Stimulated activated naive CD4-positive, alpha-beta T cell (primary cell): ENCODE data around the gene PKNOX2.

Source experiments
- DNase-seq, 6 experiments: peaks; one replicate each; lab custom pipeline; 2025; lab: John Stamatoyannopoulos, UW

PKNOX2 gene

DNA sequence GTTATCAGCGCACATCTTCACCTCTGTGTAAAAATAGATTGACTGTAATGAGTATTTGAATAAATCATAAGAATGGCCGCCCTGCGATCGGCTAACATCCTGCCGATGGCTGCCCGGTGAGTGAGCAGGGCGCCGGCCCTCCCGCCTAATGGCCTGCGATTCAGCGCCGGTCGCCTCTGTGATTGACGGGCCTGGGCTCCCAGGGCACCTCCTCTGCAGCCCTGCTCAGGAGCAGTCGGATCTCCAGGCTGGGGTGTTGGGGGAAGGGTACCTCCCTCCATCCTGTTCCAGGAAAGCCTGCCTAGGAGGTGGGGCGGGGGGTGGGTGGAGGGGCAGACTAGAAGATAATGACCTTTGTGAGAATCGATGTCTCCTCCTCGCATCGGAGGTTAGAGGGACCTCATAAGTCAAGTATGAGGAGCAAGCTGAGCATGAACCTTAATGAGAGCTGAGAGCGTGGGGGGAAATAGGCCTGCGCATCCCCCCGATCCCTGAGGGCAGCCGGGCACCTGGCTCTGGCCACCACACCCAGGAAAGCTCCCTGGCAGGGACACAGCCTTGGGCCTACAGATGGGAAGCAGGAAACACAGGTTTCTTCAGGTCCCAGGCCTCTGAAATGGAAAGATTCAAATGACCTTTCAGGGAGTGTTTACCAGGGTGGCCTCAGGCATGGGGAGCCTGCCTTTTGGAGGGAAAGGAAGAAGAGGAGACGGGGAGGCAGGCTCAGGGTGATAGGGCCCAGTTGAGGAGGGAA lies 71.7 kb downstream of the PKNOX2 start:
- DNase-seq = no peak

DNA sequence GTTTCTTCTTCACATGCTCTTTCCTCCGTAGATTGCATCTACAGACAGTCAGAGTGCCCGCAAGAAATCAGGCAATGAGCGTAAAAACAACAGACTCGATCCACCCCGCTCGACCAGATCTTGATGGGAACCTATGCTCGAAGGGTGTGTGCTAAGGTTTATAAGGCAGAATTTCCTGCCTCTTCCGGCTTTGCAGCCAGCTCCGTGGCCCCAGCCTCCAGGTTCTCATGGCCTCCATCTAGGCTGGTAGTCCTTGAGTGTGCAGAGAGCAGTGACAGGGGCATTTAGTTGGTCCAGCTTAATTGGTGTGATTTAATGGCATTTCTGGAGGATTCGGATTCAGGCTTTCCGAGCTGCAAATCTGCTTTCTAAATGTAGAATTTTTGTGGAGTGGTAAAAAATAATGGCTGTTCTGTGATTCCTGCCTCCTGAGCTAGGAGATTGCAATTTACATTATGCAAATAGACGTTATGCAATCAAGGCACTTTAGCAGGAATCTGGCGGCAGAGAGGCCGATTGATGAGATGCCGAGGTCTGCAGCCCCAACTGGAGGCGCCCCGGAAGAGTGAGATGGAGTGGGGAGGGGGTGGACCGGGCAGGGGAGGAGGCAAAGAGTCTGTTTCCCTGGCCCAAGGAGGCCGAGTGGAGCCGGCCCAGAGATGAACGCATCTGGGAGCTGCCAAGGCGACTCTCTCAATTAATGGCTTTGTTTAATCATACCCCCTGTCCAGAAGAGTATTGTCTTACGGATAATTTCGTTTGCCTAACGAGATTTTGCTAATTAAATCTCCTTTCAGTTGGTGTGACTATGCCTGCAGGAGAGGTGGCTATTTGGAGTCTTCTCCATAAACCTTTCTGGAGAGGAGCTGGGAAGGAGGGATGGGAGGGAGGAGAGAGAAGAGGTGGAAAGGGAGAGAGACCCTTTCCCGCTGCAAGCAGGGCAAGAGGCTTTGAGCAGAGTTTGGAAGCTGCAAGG lies 75.3 kb downstream of the PKNOX2 start:
- DNase-seq = no peak

DNA sequence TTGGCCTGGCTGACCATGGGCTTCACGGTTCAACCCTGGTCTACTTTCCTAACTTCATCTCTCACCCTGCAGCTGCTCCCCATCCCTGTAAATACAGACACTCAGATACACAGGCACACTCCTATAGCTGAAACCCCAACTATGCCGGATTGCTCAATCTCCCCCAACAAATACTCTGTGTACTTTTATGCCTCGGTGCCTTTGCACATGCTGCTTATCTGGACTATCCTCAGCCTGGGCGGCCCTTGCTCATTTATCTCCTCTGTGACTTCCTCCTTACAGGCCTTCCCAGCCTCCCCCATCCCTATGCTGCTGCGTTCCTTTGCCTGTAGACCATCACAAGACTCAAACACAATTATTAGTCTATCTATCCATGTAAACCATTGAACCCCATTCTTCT lies 76.6 kb downstream of the PKNOX2 start:
- no peak for DNase-seq

DNA sequence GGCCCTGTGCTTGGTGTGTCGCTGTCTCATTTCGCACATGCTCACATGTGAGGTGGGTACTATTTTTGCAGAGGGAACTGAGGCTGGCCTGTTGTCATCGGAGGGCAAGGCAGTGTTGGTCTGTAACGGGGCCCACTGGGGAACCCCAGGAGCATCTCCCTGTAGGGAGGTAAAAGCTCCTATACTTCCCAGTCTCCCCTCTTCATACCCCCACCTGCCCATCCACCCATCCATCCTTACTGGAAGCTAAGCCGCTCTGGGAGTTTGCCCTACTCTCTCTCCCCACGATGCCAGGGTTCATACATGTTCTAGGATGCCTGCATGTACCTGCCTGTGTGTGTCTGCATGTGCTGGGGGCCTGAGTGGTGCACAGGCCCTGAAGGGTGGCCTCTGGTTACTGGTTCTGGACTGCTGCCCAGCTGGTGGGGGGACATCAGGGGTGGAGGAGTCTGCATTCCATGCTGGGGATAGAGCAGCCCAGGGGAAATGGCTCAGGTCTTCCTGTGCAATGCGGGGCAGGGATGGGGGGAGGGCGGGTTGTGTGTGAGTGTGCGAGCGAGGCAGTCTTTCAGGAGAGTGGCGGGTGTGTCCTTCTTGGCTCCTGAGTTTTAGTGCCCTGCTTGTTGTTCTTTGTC lies 77.7 kb downstream of the PKNOX2 start:
- no peak for DNase-seq

DNA sequence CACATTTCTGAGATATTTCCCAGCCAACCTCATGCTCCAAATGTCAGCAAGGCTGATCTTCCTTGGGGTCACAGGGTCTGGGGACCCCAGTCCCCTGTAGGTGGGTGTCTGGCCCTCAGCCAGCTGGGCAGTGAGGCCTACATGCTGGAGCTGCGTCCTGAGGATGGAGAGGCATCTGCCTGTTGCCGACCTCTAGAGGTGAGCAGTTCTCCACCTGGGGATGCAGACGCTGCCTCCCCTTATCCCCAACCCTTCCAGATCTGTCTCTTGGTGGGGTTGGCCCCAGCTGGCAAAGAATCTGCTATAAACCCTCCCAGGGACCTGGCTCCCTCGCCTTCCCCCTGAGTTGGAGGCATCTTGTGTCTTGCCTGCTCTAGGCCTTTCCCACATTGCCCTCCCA lies 79.6 kb downstream of the PKNOX2 start:
- no peak for DNase-seq

DNA sequence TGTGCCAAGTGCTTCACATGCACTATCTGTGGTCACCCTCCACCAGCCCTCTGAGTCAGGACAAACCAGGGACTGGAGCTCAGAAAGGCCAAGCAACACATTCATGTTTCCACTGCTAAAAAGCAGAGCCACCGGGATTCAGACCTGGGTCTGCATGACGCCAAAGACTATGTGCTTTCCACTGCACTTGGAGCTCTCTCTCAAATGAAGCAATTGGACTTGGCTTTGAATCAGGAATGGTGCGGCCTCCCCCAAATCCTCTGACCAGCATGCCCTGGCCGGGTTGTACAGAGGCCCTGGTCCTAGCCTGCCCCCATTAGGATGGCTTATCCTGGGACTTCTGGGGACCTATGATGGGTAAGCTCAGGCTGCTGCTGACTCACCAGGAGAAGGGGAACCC lies 80.7 kb downstream of the PKNOX2 start:
- no peak for DNase-seq

DNA sequence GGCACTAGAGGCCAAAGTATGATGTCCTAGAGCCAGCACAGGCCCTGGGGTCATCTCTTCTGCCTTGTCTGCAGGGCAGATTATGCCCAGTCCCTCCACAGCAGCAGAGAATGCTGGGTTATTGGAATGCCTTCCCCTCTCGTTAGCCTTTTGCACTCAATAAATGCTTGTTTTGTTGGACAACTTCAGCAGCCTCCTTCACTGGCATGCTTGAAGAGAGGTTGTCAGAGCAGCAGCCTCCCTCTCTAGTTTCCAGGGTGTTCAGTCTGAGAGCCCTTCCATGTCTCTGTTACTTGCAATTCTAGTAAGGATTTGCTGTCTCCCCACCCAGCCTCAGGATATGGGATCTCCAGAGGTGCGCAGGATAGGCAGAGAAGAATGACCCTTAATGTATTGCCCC lies 82.9 kb downstream of the PKNOX2 start:
- no peak for DNase-seq

DNA sequence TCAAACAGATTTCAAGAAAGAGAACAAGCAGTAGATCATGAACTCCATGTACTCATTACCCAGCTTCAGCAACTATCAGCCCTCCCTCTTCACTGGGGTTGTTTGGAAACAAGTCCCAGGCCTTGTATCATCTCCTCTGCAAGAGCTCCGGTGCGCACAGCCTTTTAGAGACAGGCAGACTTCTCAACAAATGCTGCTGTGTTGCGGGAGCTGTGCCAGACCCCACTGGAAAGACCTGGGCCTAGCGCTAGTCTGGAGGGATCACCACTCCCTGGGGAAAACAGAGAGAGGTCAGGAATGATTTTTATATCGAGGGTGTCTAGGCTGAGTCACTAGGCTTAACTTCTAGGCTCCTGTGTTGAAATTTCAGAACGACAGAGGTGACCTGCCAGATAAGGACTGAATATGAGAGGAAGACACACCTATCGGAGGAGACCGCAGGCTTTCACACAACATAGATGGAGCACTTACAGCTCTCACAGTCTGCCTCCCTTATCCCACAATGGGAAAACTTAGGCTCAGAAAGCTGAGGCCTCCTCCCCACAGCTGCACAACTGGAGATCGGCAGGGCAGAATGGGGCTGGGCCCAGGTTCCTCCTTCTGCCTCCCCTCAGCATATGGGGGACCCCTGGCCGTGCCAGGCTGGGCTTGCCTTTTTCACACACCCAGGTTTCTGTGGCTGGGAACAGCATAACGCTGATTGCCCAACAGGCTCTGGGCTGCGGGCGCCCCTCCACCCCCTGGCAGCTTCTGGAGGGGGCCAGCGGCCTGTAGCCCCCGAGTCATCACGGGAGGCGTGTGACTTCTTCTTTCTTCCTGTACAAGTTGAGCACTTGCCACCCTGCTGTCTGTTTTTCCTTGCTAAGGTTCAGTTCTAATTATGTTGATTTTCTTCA lies 86.0 kb downstream of the PKNOX2 start:
- DNase-seq = no peak

DNA sequence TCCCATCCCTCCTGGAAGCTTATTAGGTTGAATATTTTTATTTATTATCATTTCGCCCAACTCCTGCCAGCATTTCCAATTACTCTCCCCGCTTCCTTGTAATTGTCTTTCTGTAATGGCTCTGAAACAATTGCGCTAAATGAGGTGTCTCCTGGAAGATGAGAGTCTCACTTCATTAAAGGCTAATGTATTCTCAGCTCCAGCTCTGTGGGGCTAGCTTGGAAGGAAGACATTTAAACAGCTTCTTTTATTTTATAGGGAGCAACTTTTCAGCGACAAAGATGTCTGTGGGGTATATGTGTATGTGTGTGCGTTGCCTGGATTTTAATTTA lies 86.6 kb downstream of the PKNOX2 start:
- no peak for DNase-seq

DNA sequence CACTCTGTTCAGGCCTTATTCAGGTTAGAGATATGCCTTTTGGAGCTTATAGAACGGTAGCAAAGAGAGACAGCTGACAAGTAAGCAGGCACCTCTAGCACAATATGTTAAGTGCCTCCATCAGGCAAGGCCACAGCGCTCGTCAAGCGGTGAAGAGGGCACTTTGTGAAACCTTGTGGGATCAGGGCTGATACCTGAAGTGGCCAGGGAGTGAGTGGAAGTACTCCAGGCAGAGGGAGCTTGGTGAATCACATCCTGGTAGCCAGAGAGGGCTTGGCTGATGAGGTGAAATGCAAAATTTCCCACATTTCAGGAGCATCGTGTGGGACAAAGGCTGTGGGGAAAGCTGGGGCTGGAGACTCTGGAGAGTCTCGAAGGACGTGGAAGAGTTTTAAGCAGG lies 87.4 kb downstream of the PKNOX2 start:
- DNase-seq = no peak

DNA sequence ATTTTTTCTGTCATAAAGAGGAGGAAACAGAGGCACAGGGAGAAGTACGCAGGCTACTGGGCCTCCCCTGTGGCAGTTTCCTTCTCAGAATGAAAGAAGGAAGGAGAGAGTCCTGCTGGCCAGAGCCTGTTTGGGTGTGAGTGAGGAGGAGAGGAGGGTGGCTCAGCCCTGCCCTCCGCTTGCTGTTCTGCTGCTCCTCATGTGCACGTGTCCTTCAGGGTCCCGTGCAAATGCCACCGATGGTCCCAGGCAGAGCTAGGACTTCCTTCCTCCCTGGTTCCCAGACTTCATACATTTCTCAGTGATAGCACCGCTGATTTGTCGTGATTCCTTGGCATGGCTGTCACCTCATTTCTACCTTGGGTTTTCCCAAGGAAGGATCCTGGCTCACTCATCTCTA lies 88.7 kb downstream of the PKNOX2 start:
- no peak for DNase-seq

DNA sequence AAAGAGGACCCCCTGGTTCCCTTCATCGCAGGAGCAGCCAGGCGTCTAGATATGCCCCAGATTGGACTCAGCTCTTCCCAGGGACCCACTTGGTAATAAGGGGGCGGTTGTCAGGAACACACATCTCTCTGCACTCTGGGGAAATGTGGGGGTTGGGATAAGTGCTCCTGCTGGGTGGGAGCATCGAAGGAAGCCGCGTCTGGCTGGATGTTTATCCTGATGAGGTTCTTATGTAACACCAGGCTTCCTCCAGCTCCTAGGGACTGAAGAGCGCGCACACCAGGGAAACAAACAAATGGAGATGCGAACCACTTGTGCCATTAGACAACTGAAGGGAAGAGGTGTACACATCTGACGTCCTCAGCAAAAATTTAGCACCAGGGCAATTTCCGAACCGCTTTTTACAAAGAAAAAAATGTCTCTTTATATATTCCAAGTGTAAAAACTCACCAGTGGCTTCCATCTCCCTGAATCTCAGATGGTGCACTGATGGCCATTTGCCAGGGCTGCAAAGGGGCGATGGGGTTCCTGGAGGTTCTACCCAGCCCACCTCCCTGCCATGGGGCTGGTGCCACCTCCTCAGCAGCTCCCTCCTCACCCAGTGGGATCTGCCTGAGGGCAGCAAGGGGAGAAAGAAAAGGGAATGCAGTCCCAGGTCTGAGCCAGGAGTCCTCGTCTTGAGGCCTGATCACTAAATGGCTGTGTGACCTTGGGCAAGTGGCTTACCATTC lies 89.4 kb downstream of the PKNOX2 start:
- DNase-seq = no peak

DNA sequence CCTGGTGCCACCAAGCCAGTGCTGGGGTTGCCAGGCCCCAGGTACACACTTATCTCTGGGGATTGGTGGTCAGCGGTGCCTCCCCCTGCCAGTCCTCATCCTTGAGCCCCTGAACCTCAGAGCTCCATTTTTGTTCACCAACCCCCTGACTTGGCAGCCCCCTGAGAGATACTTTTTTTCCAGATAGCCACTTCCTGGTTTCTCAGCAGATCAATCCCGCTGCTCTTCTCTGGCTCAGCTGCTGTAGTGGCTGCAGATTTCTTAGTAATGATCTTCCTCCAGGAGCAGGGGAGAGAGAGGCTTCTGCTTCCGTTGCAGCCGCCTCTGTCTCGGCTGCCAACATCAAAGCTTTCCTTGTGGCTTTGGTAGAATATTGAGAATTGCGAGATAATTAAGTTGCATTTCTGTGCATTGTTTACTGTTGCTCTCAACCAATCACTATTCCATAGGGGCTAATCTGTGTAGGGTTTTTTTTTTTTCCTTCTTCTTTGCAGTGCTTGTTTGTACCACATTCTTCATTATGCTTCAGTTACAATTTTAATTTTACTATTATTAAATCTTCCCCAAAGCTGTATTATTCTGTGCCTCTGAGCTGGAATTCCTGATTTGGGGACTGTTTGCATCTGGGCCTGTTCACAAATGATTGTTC lies 92.1 kb downstream of the PKNOX2 start:
- no peak for DNase-seq

DNA sequence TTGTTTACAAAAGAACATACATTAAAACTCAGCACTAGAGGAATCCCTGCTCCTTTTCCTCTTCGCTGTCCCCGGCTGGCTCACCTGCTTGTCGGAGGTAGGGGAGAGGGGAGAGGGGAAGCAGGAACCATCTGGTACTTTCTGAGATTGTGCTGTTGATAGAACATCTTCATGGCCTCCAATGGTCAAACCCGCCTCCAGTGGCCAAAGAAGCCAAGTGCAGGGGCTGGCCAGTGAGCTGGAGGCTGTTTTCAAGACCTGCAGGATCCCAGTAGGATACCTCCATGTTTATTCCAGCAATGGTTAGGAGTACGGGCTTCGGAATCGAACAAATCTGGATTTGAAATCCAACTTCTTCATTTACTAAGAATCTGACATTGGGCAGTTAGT lies 92.6 kb downstream of the PKNOX2 start:
- DNase-seq = no peak

DNA sequence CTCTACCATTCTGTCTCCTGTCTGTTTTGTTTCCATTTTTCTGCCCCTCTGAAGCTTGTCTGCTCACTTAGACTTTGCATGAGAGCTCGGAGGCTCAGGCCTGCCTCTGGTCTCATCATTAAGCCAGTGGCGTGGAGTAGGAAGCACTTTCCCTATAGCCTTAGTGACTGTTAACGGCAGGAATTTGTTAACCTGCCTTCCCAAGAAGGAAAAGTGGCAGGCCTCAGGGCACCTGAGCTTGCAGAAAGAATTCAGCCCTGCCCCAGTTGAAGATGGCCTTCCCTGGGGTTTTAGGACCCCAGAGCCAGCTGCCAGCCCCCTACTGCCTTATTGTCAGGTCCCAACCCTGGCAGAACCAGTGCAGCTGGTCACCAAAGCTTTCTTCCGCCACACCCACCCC lies 93.2 kb downstream of the PKNOX2 start:
- DNase-seq = no peak

DNA sequence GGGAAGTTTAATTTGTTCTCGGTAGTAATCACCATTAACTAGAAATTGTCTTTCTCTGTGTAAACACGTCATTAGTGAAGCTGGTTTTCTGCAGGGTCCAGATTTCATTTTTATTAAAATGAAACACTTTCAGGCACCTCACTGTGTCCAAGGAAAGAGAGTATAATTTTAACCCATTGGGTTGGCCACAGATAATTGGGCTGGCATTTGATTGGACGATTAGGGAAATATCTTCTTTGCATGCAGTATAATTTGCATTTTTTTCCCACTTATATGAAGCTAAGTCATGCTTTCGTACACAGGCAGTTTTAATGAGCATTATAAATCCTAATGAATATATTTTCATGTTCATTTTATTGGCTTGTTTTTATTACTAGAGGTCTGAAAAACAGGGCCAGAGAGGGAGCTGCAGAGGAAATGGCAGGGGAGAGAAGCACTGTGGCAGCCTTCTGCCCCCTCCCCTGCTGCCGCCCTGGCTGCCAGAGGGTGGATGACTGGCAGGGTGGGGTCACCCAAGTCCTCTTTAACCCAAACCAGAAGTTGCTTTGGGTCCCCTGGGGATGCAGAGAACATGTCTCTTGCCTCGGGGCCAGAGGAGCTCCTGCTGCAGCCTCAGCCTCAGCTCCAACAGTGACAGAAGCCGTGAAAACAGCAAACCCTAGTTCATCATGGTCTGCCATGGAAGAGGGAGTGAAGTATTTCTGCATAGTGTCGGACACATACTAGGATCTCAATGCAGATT lies 93.9 kb downstream of the PKNOX2 start:
- DNase-seq = no peak

DNA sequence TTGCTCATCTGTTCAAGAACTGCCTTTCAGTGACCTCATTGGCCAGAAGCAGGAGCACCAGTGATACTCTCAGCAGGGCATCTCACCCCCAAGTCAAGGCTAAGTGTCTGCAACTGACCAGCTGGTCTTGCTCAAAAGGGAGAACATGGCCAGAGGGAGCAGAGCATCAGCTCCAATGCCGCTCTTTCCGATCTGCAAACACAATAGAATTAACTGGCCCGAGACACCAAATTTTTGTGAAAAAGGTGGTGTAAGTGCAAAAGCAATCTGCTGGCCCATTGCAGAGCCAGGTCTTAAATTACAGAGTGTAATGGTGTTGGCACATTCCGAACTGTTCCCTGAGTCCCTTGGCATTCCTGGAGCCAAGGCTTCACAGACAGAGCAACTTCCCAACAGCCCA lies 97.0 kb downstream of the PKNOX2 start:
- no peak for DNase-seq

DNA sequence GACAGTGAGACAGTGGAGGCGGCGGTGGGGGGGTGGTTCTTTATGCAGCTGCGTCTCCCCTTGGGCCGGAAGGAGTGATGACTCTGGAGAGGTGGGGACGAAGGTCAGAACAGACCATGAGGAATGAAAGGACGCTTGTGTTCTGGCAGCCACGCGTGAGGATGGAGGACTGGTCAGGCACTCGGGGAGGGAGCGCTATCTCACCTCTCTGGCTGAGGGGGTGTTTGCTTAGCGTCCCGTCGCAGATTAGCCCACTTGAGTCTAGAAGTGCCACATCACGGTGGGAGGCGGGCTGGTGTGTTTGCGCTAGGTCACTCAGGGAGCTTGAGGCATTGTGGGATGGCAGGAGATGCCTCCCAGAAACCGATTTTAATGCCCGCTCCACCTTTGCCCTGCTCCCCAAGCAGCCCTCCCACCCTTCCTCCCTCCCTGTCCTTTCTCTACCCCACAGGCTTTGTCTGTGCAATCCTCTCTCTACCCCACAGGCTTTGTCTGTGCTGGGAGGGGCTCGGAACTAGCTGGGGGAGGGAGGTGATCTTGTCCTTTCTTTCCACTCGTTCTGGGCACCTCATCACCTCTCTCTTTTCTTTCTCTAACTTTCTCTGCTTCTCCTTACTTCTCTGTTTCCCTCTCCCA lies 97.8 kb downstream of the PKNOX2 start:
- no peak for DNase-seq

DNA sequence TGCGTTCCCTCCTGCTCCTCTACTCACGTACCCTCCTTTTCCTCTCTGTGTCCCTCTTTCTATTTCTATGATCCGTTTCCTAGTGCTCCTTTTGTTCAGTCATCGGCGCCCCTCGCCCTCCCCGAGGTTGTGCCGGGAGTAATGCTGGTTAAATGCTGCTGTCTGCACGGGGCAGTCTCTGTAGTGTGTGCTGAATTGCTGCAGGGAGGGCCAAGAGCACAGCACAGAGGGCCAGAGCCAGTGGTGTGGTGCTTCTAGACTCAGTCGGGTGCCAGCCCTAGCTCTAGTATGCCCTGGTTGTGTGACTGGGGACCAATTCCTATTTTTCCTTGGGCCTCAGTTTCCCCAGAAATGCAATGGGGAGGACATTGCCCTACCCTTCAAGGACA lies 98.3 kb downstream of the PKNOX2 start:
- DNase-seq = no peak
